Stimulated activated CD8-positive, alpha-beta memory T cell treated with anti-CD3 and anti-CD28 coated beads, Interleukin-4, amount 100 ng/mL, for 48 hours (primary cell): ENCODE data around the gene LAMC1.
"Not testable (repeated sequence)": the region's sequence is repeated elsewhere in the genome, so short reads cannot be mapped to it uniquely, and the experiment has no call there.

Experiments used
- DNase-seq: peaks from one replicate; pipeline ENCODE4 v3.0.0-alpha.2; 2020

The LAMC1 gene

DNA sequence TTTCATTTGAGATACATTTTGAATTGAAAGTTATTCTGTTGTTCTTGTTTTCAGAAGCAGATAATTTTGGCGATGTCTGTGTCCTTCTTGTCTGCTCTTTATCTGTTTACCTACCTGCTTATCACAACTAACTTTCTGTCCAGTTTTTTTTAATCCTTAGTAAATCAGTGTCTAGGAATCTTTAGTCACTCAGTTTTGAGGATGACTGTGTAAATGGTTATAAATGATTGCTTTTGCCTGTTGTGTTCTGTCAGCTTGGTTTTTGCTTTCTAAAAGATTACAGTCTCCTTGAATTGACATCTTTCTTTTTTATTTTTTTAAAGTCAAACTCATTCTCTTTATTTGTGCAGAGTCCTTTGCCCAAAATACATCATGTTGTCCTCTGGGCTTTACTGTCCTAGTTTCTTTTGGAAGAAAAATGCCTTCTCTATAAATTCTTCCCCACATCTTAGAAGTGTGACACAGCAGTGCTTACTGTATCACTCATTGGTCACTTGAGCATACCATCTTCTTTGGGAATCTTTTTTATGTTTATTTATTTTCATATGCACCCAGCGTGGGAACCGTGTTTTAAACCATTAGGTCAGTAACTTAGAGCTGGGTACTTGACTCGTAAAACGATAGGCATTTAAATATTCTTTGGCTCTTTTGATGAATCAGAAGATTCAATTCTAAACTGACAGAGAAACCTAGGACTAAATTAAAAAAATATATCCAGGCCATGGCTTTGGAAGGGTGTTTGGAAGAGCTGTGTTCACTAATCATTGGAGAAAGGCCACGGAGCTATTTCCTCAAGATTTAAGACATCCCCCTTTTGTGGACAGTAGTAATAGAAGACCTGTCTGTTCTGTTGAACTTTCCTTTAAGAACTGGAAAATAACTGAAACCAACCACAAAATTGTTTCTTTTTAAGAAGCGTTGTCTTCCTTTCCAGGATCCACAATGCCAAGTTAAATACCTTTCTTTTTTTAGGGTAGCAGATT is 20.9 kb downstream of the LAMC1 start:
- DNase-seq, result no peak

DNA sequence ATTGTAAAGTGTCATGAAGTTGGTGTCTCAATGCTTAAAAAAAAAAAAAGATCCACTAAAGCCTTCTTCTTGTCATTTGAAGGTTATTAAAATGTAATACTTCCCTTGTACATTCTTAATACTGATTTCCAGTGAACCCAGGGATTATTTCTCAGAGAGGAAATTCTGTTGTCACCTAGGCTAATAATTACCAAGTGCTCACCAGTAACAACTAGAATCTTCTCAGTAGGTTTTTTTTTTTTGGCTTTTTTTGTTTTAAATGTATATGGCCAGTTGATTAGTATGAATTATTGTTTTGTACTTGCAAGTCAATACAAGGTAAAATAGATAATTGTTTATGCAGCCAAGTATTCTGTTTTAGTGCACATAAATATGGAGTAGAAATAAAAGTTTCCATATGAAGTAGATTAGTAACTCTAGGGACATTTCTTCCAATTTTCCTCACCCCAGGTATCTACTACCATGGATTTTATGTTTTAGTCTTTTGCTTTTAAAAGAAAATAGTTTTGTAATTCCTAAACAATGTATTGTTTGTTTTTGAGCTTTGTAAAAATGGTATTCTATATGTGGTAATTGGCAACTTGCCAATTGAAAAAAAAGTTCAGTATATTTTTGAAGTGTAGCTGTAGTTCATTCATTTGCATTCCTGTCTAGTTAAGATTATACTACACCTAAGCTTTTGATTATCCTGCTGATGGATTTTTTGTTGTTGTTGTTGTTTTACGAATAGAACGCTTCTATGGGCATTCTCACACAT is 21.9 kb downstream of the LAMC1 start:
- no peak for DNase-seq

DNA sequence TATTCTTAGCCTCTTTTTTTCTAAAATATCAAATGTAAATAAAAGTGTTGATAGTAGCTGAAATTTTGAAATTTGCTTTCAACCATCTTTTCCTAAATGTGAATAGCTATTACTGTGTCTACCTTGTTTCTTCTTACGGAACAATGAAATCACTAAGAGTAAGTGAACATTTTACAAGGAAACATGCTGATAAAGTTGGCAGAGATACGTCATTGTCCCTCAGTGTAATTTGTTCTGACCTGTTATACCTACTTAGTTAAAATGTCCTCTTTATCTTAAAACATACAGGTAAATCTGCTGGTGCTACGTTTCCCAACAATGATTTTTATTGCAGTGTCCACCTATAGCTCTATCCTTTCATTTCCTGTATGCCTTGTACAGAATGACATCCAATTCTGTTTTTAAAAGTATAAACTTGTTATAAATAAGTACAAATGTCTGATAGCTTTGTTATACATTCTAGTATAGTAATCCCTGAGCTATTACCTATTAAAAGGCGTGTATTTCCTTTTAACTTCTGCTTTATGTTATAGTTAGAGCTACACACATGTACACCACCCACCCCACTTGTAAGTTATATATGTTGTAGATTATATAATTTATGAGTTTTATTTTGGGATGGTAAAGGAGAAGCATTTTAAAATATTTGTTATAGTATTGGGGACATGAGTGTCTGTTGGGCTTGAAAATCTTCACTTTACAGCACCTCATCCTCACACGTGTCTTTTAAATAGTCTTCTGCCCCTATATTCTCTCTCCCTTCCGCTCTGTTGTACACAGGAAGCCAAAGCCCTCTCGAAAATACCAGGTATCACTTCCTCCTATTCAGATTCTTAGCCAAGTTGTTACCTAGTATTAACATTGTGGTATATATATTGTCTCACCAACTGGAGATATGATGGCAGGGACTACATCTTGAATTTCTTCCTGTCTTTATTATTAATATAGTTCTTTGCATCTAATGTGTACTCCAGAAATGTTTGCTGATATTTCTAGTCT is 25.2 kb downstream of the LAMC1 start:
- DNase-seq, result no peak

DNA sequence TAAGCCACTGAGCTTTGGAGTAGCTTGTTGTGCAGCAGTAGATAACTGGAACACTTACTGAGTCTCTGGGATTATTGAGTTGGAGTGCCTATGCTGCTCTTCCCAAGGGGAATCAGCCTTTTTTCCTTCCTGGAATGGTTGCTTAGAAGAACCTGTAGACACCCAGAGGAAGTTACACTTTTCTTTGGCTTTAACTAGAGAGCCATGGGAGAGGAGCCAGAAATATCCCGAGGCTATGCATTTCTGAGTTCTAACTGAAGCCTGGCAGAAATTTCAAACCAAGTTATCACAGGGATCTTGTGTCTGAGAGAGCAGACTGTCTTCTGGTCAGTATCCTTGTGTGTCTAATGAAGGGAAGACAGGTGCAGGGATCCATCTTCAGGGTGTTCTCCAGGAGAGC is 28.3 kb downstream of the LAMC1 start:
- DNase-seq, result no peak

DNA sequence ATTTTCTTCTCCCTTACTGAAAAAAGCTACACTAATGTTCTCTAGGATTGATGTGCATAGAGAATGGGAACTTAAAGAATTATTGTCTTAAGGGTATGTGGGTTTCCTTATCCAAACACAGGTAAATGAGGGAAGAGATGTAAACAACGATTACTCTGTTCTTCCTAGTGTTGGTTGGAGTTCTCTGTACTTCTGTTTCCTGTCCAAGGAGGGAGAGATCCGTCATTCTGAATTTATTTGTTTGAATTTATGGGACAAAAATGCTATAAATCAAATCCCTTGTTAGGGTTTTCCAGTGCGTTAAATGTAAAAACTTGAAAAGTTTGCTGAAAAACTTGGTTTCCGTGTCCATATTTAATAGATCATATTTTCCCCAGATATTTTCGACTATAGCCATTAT is 29.6 kb downstream of the LAMC1 start:
- no peak for DNase-seq

DNA sequence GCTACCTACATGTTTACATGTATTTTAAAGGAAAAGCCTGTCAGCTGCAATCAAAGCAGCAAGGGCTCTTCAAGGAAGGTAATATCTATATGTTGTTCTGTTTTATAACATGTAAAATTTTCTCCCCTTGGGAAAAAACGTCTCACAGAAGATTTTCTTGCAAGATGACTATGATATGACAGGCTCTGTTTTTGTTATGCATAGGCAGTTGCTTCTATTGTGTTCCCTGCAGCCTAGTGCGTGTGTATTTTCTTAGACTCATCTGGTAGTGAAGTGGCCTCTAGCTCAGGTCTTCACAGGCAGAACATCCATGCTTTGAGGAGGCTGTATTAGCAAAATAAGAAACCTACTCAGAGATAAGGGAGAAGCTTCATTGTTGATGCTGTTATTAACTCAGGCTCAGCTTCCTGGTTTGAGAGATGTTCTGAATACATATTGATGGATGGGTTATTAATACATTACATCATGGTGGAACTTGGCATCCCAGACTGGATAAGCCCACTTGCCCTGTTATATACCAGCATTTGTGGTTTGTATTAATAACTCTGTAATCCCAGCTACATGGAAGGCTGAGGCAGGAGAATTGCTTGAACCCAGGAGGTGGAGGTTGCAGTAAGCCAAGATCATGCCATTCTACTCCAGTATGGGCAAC is 35.8 kb downstream of the LAMC1 start:
- DNase-seq, result no peak

DNA sequence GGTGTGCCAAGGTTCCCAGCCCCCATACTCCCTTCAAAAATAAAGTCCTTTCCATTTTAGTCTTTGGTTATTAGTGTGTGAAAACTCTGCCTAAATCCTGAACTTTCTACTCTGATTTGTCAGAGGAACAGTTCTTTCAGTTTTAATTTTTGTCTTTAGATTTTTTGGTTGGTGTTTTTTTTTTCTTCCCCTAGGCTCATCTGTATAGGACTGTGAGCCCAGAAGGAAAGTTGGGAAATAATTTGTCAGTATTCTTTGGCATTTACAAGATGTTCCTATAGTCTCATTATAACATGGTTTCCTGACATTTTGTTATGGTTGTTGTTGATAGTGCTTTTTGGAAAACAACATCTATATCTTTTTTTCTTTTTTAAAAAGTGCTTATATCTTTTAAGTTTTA is 38.0 kb downstream of the LAMC1 start:
- DNase-seq, result no peak

DNA sequence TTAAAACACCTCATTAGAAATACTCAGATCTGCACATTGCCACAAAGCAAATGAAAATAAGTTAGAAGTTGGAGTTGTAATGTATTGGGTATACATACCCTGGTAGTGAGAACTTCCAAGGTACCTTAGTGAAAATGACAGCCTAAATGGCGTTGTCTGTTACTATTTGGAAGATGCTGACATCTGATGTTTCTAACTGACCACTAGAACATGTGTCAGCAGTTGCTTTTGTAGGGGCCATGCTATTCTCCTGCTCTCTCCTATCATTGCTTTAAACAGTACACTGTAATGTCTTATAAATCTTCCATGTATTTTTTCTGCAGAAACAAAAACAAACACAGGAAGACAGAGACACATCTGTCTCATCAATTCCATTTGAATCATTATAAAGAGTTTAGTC is 40.1 kb downstream of the LAMC1 start:
- no peak for DNase-seq

DNA sequence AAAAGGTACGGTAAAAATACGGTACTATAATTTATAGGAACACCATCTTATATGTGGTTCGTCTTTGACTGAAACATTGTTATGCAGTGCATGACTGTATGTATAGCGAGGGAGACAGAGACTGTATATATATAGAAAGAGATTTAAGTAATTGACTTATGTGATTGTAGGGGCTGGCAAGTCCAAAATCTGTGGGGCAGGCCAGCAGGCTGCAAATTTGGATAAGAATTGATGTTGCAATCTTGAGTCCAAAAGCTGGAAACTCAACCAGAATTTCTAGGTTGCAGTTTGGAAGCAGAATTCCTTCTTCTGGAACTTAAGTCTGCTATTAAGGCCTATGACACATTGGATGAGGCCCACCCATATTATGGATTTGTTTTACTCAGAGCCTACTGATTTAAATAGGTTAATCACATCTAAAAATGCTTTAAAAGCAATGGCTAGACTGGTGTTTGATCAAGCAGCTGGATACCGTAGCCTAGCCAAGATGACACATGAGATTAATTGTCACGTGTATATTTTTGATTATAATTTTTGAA is 42.0 kb downstream of the LAMC1 start:
- no peak for DNase-seq

DNA sequence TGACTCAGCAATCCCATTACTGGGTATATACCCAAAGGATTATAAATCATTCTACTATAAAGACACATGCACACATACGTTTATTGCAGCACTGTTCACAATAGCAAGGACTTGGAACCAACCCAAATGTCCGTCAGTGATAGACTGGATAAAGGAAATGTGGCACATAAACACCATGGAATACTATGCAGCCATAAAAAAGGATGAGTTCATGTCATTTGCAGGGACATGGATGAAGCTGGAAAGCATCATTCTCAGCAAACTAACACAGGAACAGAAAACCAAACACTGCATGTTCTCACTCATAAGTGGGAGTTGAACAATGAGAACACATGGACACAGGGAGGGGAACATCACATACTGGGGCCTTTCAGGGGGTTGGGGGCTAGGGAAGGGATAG is 43.2 kb downstream of the LAMC1 start:
- DNase-seq, result not testable (repeated sequence)

DNA sequence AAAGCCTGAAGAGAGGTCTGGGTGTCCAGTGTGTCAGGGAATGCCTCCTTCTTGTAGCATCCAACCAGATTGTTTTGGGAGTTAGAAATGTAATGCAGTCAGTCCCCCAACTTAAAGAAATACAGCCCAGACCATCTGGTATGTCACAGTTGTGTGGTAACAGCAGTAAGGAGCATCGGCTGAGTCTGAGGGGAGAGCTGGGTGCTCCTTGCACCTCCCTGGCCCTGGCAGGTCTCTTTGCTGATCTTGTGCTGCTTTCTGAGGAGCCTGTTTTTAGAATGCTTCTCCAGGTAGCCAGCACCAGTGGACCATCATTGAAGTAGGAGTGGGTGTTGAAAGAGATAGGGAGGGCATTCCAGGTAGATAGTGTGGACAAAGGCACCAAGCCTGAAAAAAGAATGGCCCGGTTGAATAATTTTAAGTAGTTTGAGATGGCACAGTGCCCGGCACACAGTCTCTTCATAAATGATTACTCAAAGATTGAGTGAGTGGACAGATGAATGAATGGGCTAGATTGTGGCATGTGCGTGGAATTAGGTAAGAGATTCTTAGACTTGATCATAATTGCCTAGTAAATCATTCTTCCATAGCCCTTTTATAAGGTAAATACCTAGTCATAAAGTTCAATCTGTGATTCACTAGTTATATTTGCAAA is 46.5 kb downstream of the LAMC1 start:
- DNase-seq, result no peak

DNA sequence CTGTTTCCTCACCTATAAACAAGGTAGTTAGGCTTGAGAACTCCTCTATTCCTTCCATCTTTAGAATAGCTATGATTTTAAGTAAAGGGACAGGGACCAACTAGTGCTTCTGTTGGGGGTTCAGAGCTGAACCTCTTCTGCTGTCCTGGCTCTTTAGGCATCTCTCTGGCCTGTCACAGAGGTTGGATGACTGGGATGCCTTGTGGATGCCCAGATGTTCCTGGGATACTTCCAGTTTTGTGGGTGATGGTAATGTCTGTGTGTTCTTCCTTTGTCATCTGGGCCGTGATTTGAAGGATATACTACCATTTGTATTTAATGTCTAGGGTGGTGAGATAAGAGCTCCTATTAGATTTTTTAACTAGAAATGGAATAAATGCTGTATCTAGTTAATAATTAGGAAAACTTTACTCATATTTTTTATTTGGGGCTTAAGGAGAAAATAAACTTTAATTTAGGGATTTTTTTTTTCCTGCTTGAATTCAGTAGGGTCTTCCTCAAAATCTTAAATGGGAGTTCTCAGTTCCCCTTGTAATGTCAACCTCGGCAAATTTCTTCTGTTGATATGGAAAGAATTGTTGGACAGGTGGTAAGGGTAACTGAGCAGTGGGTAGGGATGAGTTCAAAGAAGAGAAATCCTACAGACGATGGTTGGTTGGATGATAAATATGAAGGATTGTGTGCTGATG is 47.2 kb downstream of the LAMC1 start:
- no peak for DNase-seq

DNA sequence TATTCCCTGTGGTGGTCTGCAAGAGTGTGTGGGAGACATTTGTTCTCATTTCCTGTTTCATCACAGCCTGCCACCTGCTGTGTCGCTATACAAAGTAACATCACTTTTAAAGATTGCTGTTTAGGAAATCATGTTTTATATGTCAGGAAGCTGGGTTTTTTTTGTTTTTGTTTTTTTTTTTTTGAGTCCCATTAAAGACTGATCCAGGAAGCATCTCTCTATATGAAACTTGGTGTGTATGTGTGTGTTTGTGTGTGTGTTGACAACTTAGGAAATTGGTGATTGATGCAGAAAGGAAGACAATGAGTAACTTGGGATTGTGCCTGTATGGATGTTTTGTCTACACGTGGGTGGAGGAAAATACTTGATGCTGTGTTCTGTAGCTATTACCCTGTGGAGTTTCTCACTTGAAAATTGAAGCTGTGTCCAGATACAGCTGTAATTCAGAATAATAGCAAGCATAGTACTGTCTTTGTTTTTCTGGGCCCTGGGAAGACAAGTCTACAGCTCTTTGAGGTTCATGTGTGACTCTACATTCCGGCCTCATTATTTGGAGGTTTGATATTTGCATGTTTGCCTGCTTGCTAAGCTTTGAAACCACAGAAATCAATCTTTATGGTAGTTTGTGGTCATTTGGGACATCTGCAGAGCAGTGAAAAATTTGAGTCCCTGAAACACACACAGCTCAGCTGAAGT is 47.9 kb downstream of the LAMC1 start:
- DNase-seq, result no peak

DNA sequence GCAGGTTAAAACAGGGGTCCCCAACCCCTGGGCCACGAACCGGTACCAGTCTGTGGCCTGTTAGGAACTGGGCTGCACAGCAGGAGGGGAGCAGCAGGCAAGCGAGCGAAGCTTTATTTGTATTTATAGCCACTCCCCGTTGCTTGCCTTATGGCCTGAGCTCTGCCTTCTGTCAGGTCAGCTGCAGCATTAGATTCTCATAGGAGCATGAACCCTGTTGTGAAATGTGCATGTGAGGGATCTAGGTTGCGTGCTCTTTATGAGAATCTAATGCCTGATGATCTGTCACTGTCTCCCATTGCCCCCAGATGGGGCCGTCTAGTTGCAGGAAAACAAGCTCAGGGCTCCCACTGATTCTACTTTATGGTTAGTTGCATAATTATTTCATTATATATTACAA is 49.4 kb downstream of the LAMC1 start:
- DNase-seq, result not testable (repeated sequence)

DNA sequence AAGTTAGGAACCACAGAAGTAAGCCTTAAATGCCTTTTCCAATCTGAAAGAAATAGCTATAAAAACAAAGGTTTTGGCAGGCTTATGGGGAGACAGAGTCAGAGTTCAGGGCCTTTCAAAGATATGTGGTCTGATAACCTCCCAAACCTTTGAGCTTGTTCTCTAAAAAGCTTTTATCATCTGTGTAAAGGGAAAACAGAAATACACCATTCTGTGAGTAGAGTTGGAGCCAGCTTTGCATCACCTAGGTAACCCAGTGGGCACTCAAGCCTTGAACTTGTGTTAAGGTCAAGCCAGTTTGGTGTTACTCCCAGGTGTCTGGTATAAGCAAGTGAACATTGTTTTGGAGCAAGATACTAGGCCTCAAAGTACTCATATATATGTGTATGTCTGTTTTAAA is 50.1 kb downstream of the LAMC1 start:
- no peak for DNase-seq

DNA sequence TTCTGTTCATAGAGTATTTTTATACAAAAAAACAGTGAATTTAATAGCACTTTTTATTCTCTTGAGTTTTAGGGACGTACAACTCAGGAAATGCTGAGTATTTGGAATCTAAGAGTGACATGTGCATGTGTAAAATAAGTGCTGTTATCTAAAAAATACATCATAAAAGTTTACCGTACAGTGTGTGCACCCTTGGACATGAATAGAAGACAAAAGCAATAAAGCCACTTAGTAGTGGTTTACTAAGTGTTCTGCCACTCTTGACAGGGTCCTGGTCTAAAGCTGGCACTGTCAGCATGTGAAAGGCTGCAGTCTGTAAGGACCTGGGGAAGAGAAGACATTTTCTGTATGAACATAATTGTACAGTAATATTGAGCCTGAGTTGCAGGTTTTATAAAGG is 51.0 kb downstream of the LAMC1 start:
- DNase-seq, result no peak

DNA sequence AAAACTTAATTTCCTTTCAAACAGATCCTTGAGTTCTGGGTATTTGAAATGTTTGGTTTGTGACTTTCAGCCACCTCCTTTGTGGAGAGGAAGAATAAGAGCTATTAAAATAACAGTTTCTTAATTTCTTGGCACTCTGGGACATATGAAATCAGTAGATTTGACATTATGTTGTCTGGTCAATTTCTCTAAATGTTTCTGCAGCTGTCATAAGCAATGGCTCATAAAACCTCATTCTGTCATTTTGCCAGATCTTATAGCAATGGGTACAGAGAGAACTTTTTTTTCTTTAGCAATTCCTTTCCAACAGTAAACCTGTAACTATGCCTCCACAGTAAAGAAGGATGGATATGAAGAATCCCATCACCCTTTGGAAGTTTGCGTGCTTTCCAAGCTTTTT is 52.6 kb downstream of the LAMC1 start:
- no peak for DNase-seq

DNA sequence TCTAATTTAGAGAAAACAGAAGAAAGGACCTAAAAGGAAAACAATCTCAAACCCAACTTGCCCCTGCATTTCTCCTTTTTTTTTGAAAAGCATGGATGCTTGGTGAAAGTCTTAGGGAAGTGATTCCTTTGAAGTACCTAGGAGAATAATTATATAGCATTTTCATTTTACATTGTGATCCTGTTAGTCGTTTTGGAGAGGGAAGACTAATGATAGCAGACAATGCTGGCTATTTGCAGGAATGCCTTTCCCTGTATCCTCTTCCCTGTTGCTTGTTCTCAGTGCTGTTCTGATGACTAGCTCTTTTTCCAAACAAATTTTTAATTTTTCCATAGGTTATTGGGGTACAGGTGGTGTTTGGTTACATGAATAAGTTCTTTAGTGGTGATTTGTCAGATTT is 53.9 kb downstream of the LAMC1 start:
- DNase-seq, result no peak

DNA sequence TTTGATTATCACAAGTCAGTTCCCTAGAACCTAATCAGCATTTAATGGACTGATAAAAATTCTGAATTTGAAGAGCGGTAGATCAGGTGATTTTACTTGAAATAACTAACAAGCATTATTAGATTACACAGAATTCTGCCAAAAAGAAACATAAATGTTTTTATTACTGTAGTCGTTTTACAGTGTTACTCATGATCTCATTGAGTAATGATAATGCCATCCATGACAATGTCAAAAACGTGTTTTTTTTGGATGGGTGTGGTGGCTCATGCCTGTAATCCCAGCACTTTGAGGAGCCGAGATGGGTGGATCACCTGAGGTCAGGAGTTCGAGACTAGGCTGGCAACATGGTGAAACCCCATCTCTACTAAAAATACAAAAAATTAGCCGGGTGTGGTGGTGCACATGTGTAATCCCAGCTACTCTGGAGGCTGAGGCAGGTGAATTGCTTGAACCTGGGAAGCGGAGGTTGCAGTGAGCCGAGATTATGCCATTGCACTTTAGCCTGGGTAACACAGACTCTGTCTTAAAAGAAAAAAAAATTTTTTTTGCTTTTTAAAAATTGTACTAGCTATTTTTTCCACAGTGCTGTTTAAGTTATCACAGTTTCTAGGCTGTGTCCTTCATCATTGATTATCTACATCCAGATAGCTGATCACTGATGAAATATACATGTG is 56.6 kb downstream of the LAMC1 start:
- no peak for DNase-seq

DNA sequence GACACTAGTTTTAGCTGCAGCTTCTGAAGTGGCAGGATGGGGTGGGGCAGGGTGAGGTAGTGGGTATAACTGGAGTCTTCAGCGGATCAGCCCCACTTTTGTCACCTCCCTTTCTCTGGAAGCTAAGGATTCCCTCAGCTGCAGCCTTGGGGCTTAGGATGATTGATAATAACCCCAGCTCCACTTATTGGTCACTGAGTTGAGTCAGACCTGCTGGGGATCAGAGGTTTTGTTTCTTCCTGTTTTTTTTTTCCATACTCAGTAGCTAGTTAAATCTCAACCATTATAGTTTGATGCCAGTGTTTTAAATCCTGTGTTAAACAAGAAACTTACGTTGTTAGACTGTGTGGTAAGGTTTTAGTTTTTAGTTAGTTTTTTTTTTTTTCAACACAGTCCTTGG is 57.2 kb downstream of the LAMC1 start:
- no peak for DNase-seq
